Daoy (cell line): ENCODE measurements around the gene DRGX. TPM values are rescaled to one million over a fixed set of nuclear protein-coding genes. Genes with fewer than 3 reads are reported as not detected.

Experiments
- DNase-seq: peaks from one replicate; pipeline ENCODE4 v3.0.0-alpha.2; 2015; ENCODE audit warnings: low read depth
- total RNA-seq: library from RNA; depleted of rRNA; stranded (reverse); fragments of >200 nt; shearing (Covaris generic); gene quantifications from 2 replicates; pipeline ENCODE4 v1.2.3, GENCODE V29; 2014; rRNA removed

Gene DRGX
- total RNA-seq, 1 experiment from 2014 or later, result not detected

- DNase-seq, result no peak
Measured at GRCh38 chr10:49318755-49319154, 77.1 kb downstream of the DRGX start.

GRCh38 chr10:49318028-49318427 is 77.9 kb downstream of the DRGX start:
- DNase-seq, result no peak

- no peak for DNase-seq
Measured at GRCh38 chr10:49314806-49315205, 81.1 kb downstream of the DRGX start.

Other genes with a start within 250 kb of the DRGX start
- not detected in 2 replicates for gene TMEM273, start 207.7 kb downstream of the DRGX start, total RNA-seq
- not detected in 2 replicates for gene C10orf71, start 96.9 kb downstream of the DRGX start, total RNA-seq
- gene ERCC6, start 143.0 kb upstream of the DRGX start, total RNA-seq, result 5.4 and 14.3 TPM in 2 replicates
- gene SLC18A3, start 214.2 kb upstream of the DRGX start, total RNA-seq, result not detected in 2 replicates
- not detected in 2 replicates for gene CHAT, start 217.9 kb upstream of the DRGX start, total RNA-seq